Thyroid gland (tissue), 4 donors: Measurements from ENCODE around the gene P3H3. TPM values are rescaled to one million over a fixed set of nuclear protein-coding genes. Genes with fewer than 3 reads are reported as not detected.
A peak's percentile ranks its signal among the peaks of the same experiment; 100 is the strongest.

Experiments
- DNase-seq, 2 donors: peaks; one replicate each; pipeline ENCODE4 v3.0.0-alpha.2; 2019
- H3K27ac ChIP-seq, 3 donors: fragments of 200-600 bp; sonication (generic); 1 replicate in 2 of 3; 2 replicates in 1 of 3; pipeline ENCODE4 v1.5.1; 2016 to 2019; ENCODE audit warnings: mild to moderate bottlenecking in 1 of 3, moderate library complexity in 1 of 3
- H3K27me3 ChIP-seq: fragments of 200-600 bp; sonication (generic); one replicate; pipeline ENCODE4 v1.5.1; 2019
- H3K36me3 ChIP-seq, 2 donors: fragments of 200-600 bp; sonication (generic); one replicate each; pipeline ENCODE4 v1.5.1; 2016 to 2019
- H3K4me1 ChIP-seq, 2 donors: fragments of 200-600 bp; sonication (generic); one replicate each; pipeline ENCODE4 v1.5.1; 2017 to 2019
- H3K4me3 ChIP-seq, 3 donors: fragments of 200-600 bp; sonication (generic); replicated peaks in 1 of 3; 1 replicate in 2 of 3; 2 replicates in 1 of 3; pipeline ENCODE4 v1.5.1; 2016; ENCODE audit warnings: mild to moderate bottlenecking in 1 of 3
- H3K9me3 ChIP-seq: fragments of 200-600 bp; sonication (generic); one replicate; pipeline ENCODE4 v1.5.1; 2017
- CTCF ChIP-seq, 6 experiments: fragments of 200-600 bp in 3 of 6; fragments of 450-650 bp in 3 of 6; sonication (generic) in 3 of 6; IDR thresholded peaks; one replicate each; pipeline ENCODE4 v1.5.1; 2016 to 2019; ENCODE audit warnings: antibody characterized with exemption in 6 of 6, mild to moderate bottlenecking in 2 of 6, inconsistent platforms in 1 of 6, moderate library complexity in 1 of 6
- POLR2A ChIP-seq, 2 donors: fragments of 450-650 bp; IDR thresholded peaks; one replicate each; pipeline ENCODE4 v1.6.1; 2017; ENCODE audit warnings: antibody characterized with exemption in 2 of 2, mild to moderate bottlenecking in 2 of 2, moderate library complexity in 1 of 2
- WGBS, 2 donors: methylation state at CpG; one replicate each; pipeline ENCODE4 v1.1.5; 2017; 5-methylcytosine and 5-hydroxymethylcytosine counted together
- intact Hi-C: fragments of 100-400 bp; cut with DNase I; formaldehyde crosslinking; loops from one replicate; pipeline ENCODE4 v1.15.1; 2023
- total RNA-seq, 4 donors: library from RNA; depleted of rRNA; stranded (reverse); fragments of >200 nt; gene quantifications; one replicate each; pipeline ENCODE4 v1.2.3, GENCODE V29; 2016

The P3H3 gene
- total RNA-seq, 4 donors from 2014 or later, result 13.6 to 27.9 (median 20.3) TPM

- no peaks in the 10 kb centered on the region for H3K9me3 ChIP-seq
- no peak for DNase-seq
- intact Hi-C loops, result no loop called here
Observed at GRCh38 chr12:6786416-6787094, 41.7 kb upstream of the P3H3 start.

GRCh38 chr12:6787309-6787708 is 40.9 kb upstream of the P3H3 start:
- DNase-seq, result no peak
- Histone ChIP-seq H3K9me3 (no peaks in the 10 kb centered on the region), H3K27me3 (no peaks in the 10 kb centered on the region), H3K36me3 (no peaks in the 10 kb centered on the region), H3K4me3 (no peak overlapping the region), H3K27ac (no peak overlapping the region), H3K4me1 (no peaks in the 10 kb centered on the region)
- TF ChIP-seq POLR2A (IDR thresholded peaks at IDR 0.05) (no peak), CTCF (IDR thresholded peaks at IDR 0.05) (no peak)
- intact Hi-C loops, result no loop called here
- WGBS, 2 donors, result 88 to 91% methylated on average over 5 of the region's 5 CpGs

More at GRCh38 chr12:6786416-6787094, 41.7 kb upstream of the P3H3 start:
- H3K36me3 ChIP-seq, result no peaks in the 10 kb centered on the region
- H3K4me3 ChIP-seq, result no peak overlapping the region
- 67 to 74% methylated on average over 9 of the region's 9 CpGs for WGBS, 2 donors
- H3K4me1 ChIP-seq, result no peaks in the 10 kb centered on the region
- H3K27me3 ChIP-seq, result no peaks in the 10 kb centered on the region
- TF ChIP-seq CTCF (IDR thresholded peaks at IDR 0.05) (no peak), POLR2A (IDR thresholded peaks at IDR 0.05) (no peak)
- no peak overlapping the region for H3K27ac ChIP-seq

- H3K4me1 ChIP-seq, result no peaks in the 10 kb centered on the region
- 48 to 50% methylated on average over 12 to 18 of the region's 18 CpGs for WGBS, 2 donors
- DNase-seq, result peak; percentile 47 to 52
Observed at GRCh38 chr12:6788972-6789924, 39.0 kb upstream of the P3H3 start, which contains the start of gene CD4. CD4 (plus strand) TSS chr12:6789528; CDS start chr12:6800139, 10,611 bp downstream.

GRCh38 chr12:6790496-6791150 is 37.6 kb upstream of the P3H3 start:
- 88 to 93% methylated on average over 12 of the region's 12 CpGs for whole genome bisulfite sequencing, 2 donors
- no peaks in the 10 kb centered on the region for H3K4me1 ChIP-seq
- no peak for DNase-seq
- intact Hi-C loops, result no loop called here
- H3K4me3 ChIP-seq, result no peak overlapping the region
- no peaks in the 10 kb centered on the region for H3K27me3 ChIP-seq
- H3K36me3 ChIP-seq, result no peaks in the 10 kb centered on the region
- H3K9me3 ChIP-seq, result no peaks in the 10 kb centered on the region
- no peak overlapping the region for H3K27ac ChIP-seq
- TF ChIP-seq CTCF (IDR thresholded peaks at IDR 0.05) (no peak), POLR2A (IDR thresholded peaks at IDR 0.05) (no peak)

More at GRCh38 chr12:6788972-6789924, 39.0 kb upstream of the P3H3 start, which contains the start of gene CD4:
- no peak within 1 kb of the TSS for H3K4me3 ChIP-seq
- no peaks in the 10 kb centered on the region for H3K36me3 ChIP-seq
- no peaks in the 10 kb centered on the region for H3K27me3 ChIP-seq
- no peak within 1 kb of the TSS for H3K27ac ChIP-seq
- H3K9me3 ChIP-seq, result no peaks in the 10 kb centered on the region
- no peak for TF ChIP-seq CTCF (IDR thresholded peaks at IDR 0.05)
- intact Hi-C loops, result no loop called here
